Ramos (cell line): ENCODE measurements around the gene EEPD1.

Experiments used
- in situ Hi-C: fragments of 300-500 bp; cut with MboI; formaldehyde crosslinking; loops from one replicate; pipeline ENCODE4 v1.14.3; 2022; ENCODE audit warnings: low sequenced_read_pairs; ENCODE audit not compliant: unreplicated experiment

Gene EEPD1

GRCh38 chr7:36276428-36277248, 123.6 kb downstream of the EEPD1 start:
- in situ Hi-C loops = no loop called here

GRCh38 chr7:36277249-36277542, 124.1 kb downstream of the EEPD1 start:
- in situ Hi-C loops = no loop called here

- in situ Hi-C loops = no loop called here
Observed at GRCh38 chr7:36278069-36278619, 125.1 kb downstream of the EEPD1 start.

- in situ Hi-C loops = no loop called here
Observed at GRCh38 chr7:36278620-36279172, 125.6 kb downstream of the EEPD1 start.

- in situ Hi-C loops = no loop called here
Observed at GRCh38 chr7:36279200-36279925, 126.3 kb downstream of the EEPD1 start.

- in situ Hi-C loops = no loop called here
Observed at GRCh38 chr7:36279926-36280315, 126.9 kb downstream of the EEPD1 start.

GRCh38 chr7:36280840-36281812, 128.1 kb downstream of the EEPD1 start:
- in situ Hi-C loops = no loop called here

GRCh38 chr7:36281945-36282717, 129.1 kb downstream of the EEPD1 start:
- in situ Hi-C loops = no loop called here

- in situ Hi-C loops = no loop called here
Observed at GRCh38 chr7:36283181-36283580, 130.1 kb downstream of the EEPD1 start.

- in situ Hi-C loops = no loop called here
Observed at GRCh38 chr7:36283711-36284130, 130.7 kb downstream of the EEPD1 start.

GRCh38 chr7:36284456-36285090, 131.5 kb downstream of the EEPD1 start:
- in situ Hi-C loops = no loop called here

GRCh38 chr7:36285276-36285675, 132.2 kb downstream of the EEPD1 start:
- in situ Hi-C loops = no loop called here

GRCh38 chr7:36286226-36286625, 133.2 kb downstream of the EEPD1 start:
- in situ Hi-C loops = no loop called here

GRCh38 chr7:36286688-36287087, 133.6 kb downstream of the EEPD1 start:
- in situ Hi-C loops = no loop called here

GRCh38 chr7:36287371-36288241, 134.6 kb downstream of the EEPD1 start:
- in situ Hi-C loops = no loop called here

GRCh38 chr7:36288501-36288900, 135.4 kb downstream of the EEPD1 start:
- in situ Hi-C loops = no loop called here

GRCh38 chr7:36289833-36290661, 137.0 kb downstream of the EEPD1 start:
- in situ Hi-C loops = no loop called here
